Epithelial cell of prostate (primary cell): ENCODE results near the gene HS3ST3A1.
"Not testable (repeated sequence)": the region's sequence is repeated elsewhere in the genome, so short reads cannot be mapped to it uniquely, and the experiment has no call there.

Experiments used
- DNase-seq: peaks from one replicate; pipeline ENCODE4 v3.0.0-alpha.2; 2011; ENCODE audit warnings: low read depth, low spot score
- H3K27ac ChIP-seq: fragments of 450-650 bp; 2 replicates; pipeline ENCODE4 v1.5.1; 2017; ENCODE audit warnings: mild to moderate bottlenecking

The HS3ST3A1 gene

GRCh38 chr17:13576661-13577526 is 24.8 kb downstream of the HS3ST3A1 start:
- H3K27ac ChIP-seq: no peak overlapping the region
- no peak for DNase-seq

- no peak for DNase-seq
- no peak overlapping the region for H3K27ac ChIP-seq
Observed at GRCh38 chr17:13575922-13576419, 25.8 kb downstream of the HS3ST3A1 start.

GRCh38 chr17:13575466-13575865 is 26.3 kb downstream of the HS3ST3A1 start:
- H3K27ac ChIP-seq: no peak overlapping the region
- no peak for DNase-seq

GRCh38 chr17:13572581-13572980 is 29.1 kb downstream of the HS3ST3A1 start:
- no peak overlapping the region for H3K27ac ChIP-seq
- no peak for DNase-seq

GRCh38 chr17:13569398-13570123 is 32.2 kb downstream of the HS3ST3A1 start:
- DNase-seq: no peak
- H3K27ac ChIP-seq: no peak overlapping the region

- DNase-seq: no peak
- no peak overlapping the region for H3K27ac ChIP-seq
Observed at GRCh38 chr17:13568582-13569397, 32.9 kb downstream of the HS3ST3A1 start.

GRCh38 chr17:13563866-13564265 is 37.9 kb downstream of the HS3ST3A1 start:
- H3K27ac ChIP-seq: no peak overlapping the region
- DNase-seq: no peak

GRCh38 chr17:13562271-13562800 is 39.4 kb downstream of the HS3ST3A1 start:
- no peak overlapping the region for H3K27ac ChIP-seq
- peak; percentile 57 for DNase-seq

- DNase-seq: no peak
- no peak overlapping the region for H3K27ac ChIP-seq
Observed at GRCh38 chr17:13561606-13562270, 40.0 kb downstream of the HS3ST3A1 start.

GRCh38 chr17:13560935-13561334 is 40.8 kb downstream of the HS3ST3A1 start:
- DNase-seq: no peak
- no peak overlapping the region for H3K27ac ChIP-seq

- H3K27ac ChIP-seq: no peak overlapping the region
- no peak for DNase-seq
Observed at GRCh38 chr17:13558588-13558987, 43.1 kb downstream of the HS3ST3A1 start.

GRCh38 chr17:13557077-13557476 is 44.7 kb downstream of the HS3ST3A1 start:
- no peak for DNase-seq
- peak overlapping the region; percentile 13 for H3K27ac ChIP-seq

- DNase-seq: no peak
- no peak overlapping the region for H3K27ac ChIP-seq
Observed at GRCh38 chr17:13554231-13554630, 47.5 kb downstream of the HS3ST3A1 start.

- no peak for DNase-seq
- no peak overlapping the region for H3K27ac ChIP-seq
Observed at GRCh38 chr17:13550291-13550690, 51.4 kb downstream of the HS3ST3A1 start.

- H3K27ac ChIP-seq, DNase-seq: not testable (repeated sequence)
Observed at GRCh38 chr17:13548576-13548975, 53.2 kb downstream of the HS3ST3A1 start.

- DNase-seq: no peak
Observed at GRCh38 chr17:13546851-13547250, 54.9 kb downstream of the HS3ST3A1 start.

GRCh38 chr17:13545941-13546340 is 55.8 kb downstream of the HS3ST3A1 start:
- DNase-seq: no peak
- H3K27ac ChIP-seq: no peak overlapping the region

More at GRCh38 chr17:13546851-13547250, 54.9 kb downstream of the HS3ST3A1 start:
- no peak overlapping the region for H3K27ac ChIP-seq

- DNase-seq: no peak
- H3K27ac ChIP-seq: peak overlapping the region; percentile 41
Observed at GRCh38 chr17:13544765-13545164, 57.0 kb downstream of the HS3ST3A1 start.

GRCh38 chr17:13544292-13544691 is 57.4 kb downstream of the HS3ST3A1 start:
- H3K27ac ChIP-seq: peak overlapping the region; percentile 41

GRCh38 chr17:13542636-13543035 is 59.1 kb downstream of the HS3ST3A1 start:
- no peak for DNase-seq
- H3K27ac ChIP-seq: no peak overlapping the region

More at GRCh38 chr17:13544292-13544691, 57.4 kb downstream of the HS3ST3A1 start:
- peak; percentile 36 for DNase-seq
